GM12891 (cell line): ENCODE data around the gene NT5DC1.

Experiments used
- PAX5 ChIP-seq: IDR thresholded peaks from 2 replicates; pipeline ENCODE4 v1.6.1; 2011; ENCODE audit warnings: low read length, moderate library complexity, mild to moderate bottlenecking; ENCODE audit not compliant: insufficient read depth, severe bottlenecking
- POLR2A ChIP-seq: IDR thresholded peaks from 2 replicates; pipeline ENCODE4 v1.6.1; 2011; ENCODE audit warnings: low read depth, low read length, control low read depth
- POLR2AphosphoS5 ChIP-seq: IDR thresholded peaks from 2 replicates; pipeline ENCODE4 v1.6.1; 2011; ENCODE audit warnings: low read depth, low read length, control low read depth
- POU2F2 ChIP-seq: IDR thresholded peaks from 2 replicates; pipeline ENCODE4 v1.6.1; 2011; ENCODE audit warnings: low read depth, mild to moderate bottlenecking, control low read depth, low read length, moderate library complexity
- SPI1 ChIP-seq: IDR thresholded peaks from 2 replicates; pipeline ENCODE4 v1.6.1; 2011; ENCODE audit warnings: low read depth, low read length, control low read depth
- TAF1 ChIP-seq: IDR thresholded peaks from 2 replicates; pipeline ENCODE4 v1.6.1; 2011; ENCODE audit warnings: low read depth, low read length, control low read depth

DNA sequence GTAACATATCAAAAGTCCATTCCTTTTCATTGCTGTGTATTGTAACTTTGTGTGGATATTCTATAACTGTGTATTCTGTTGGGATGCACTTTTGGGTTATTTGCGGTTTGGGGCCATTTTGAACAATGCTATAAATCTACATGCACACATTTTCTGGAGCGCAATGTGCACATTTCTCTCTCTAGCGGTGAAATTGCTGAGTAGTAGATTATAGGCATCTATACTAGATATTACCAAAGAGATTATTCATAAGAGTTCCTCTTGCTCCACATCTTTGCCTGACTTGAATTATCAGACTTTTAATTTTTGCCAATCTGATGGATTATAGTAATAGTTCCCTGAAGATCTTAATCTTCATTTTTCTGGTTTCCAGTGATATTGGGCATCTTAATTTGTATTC lies 21.7 kb upstream of the NT5DC1 start:
- no peak for TF ChIP-seq POLR2A
- TF ChIP-seq POLR2AphosphoS5: no peak
- no peak for TF ChIP-seq TAF1
- no peak for TF ChIP-seq SPI1
- TF ChIP-seq POU2F2: no peak
- no peak for TF ChIP-seq PAX5
